Globus pallidus (tissue), 1 donor: ENCODE measurements around the gene CRACR2A.

Experiments
- DNase-seq: peaks from one replicate; pipeline ENCODE4 v3.0.0-alpha.2; 2015; ENCODE audit warnings: low spot score

The CRACR2A gene

DNA sequence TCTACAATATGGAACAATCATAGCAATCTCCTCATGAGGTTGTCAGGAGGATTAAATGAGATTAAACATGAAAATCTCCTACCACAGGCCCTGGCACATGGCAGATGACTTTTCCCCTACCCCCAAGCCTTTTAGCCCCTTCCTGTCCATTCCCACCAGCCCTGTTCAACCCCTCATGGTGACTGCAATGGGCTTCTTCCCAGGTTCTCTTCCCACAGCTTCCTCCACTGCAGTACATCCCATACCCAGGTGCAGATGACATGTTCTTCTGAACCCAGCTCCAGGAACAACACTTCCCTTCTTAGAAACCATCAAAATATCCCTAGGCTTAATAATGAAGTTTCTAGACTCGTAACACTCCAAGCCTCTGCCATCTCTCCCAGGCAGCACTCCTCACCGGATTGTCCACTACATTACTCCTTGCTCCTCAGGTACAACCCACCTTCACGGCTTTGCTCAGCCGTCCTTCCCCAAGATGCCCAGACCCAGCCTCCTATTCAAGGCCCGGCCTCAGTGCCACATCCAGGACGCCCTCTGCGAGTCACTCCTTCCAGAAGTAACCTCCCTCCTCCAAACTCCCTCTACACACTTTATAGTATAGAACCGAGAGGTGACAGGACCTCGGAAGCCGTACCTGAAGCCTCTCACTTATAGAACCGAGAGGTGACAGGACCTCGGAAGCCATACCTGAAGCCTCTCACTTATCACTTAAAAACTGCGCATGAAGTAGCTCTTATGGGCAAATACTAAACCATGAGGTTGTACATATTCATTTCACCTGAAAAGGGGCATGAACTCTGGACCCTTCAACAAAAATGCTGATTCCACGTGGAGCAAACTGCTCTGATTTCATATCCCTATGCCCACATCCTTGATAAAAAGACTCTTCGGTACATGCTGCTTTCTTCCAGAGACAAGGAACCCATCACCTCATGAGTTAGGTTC is 1.5 kb downstream of the CRACR2A start:
- no peak for DNase-seq

DNA sequence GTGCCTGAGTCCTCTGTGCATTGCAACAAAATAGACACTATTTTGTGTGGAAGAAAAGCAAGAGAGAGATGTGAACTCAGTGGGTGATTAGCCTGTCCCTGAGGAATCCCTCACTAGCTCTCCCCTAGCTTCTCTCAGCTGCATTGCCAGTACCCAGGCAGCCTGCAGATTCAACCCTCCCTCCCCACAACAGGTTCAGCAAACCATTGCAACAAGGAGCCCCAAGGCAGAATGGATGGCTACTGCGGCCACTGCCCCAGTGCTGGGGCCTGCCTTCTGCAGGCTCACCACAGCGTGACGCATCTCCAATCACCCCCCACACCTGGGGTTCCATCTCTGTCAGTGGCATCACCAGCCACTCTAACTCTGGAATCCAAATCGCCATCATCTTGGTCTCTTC is 2.3 kb downstream of the CRACR2A start:
- DNase-seq, result no peak

DNA sequence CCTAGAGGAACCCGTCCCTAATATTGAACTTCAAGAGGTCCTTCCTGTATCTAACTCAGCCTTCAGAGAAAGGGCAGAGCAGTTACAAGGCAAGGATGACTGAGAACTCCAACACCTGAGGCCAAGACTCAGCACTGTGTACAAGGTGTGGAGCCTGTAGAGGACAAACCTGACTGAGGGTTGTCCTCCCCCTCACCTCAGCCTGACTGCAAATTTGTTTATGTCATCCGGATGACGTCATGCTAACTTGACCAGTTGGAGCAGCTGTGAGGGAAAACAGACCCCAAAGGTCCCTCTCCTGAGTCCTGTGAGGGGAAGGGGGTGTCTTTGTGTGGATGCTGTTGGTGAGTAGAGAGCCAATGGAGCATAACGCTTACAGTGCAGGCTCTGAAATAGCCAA is 4.3 kb downstream of the CRACR2A start:
- DNase-seq, result no peak

DNA sequence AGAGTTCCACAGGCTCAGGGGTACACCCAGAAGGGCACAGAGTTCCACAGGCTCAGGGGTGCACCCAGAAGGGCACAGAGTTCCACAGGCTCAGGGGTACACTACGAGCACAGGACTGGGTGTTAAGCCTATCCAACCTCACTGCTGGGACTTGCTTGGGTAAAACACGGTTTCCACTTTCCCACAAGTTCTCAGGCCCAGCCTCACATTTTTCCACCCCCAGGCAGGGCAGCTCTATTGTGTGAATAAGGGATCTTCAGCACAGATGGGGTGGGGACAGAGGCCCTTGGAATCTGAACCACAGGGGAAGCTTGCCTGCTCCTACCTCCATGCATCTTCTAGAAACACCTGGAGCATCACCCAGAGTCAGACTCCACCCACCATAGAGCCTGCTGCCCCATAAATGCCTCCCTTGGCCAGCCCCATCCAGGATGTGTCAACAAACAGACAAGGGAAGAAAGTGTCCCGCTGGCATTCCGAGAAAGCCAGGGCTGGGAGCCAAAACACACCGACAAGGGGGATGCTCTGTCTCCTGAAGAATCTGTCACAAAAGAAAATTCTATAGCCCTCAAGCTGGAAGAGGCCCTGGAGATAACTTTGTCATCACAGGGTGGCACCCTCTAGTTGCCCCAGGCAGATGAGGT is 4.8 kb downstream of the CRACR2A start:
- DNase-seq, result no peak

DNA sequence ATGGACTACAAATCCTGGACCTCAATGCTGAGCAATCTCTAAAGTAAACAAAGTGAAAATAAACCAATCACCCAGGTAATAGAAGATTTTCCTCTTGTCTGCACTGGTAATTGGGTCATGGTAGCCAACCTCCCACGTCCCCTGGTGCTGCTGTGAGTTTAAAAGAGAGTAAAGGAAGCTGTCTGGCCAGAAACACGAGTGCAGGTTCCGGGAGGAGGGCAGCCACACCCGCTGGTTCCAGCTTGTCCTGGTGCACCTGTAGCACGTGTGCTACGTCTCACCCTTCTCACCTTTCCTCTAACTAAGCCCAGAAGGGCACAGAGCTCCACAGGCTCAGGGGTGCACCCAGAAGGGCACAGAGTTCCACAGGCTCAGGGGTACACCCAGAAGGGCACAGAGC is 5.4 kb downstream of the CRACR2A start:
- DNase-seq, result no peak

DNA sequence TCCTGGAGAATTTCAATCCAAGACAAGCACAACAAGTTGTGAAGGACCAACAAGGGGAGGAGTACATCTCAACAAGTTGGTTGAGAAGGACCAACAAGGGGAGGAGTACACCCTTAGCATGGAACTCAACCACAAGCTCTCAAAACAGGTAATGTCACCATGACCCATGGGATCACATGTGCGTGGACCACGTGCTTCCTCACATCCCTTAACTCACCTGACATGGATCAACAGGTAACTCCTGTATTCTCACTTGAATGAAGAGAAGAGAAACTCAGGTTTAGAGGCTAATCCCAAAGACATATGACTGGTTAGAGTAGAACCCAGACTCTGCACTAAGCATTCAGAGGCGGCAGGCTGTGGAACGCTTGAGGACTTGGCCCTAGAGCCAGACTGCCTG is 6.2 kb downstream of the CRACR2A start:
- DNase-seq, result no peak

DNA sequence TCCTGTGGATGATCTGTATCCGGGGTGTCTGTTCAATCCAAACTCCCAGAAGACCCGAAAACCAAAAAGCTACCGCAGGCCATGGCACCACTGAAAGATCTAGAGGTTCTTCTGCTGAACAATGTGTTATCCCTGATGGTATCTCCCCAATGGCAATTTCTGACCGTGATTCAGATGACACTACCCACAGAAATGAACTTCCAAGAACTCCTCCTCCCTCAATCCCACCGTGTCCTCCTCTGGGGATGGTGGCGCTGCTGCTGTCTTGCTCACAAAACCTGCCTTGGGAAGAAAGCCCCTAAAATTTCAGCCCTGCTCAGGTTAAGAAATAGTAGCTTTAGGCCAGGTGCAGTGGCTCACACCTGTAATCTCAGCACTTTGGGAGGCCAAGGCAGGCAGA is 7.8 kb downstream of the CRACR2A start:
- DNase-seq, result no peak

DNA sequence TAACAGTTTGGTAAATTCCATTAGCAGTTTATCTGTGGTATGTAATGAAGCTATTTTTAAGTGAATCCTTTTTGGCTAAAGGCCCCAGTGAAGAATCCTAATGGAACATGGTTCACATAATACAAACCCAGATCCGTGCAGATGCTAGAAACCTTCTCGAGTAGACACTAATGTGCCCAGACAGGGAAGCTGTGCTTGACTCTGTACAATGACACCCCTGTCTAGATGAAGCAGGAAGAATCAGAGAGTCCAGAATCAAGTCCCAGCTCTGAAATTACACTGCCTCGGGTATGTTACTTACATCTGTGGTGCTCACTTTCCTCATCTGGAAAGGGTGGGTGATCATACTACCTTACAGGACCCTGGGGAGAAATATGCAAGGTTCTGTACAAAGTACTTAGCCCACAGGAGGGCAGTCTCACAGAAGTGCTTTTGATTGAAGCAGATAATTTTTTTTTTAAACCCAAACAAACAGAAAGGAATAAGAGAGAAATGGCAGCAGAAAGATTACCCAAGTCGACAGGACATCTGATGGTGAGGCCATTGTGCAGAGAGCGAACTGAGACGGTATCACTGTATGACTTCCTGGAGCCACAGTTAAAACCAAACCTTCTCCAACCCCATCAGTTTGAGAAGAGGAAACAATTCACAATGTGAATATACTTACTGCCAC is 8.5 kb downstream of the CRACR2A start:
- DNase-seq, result no peak

DNA sequence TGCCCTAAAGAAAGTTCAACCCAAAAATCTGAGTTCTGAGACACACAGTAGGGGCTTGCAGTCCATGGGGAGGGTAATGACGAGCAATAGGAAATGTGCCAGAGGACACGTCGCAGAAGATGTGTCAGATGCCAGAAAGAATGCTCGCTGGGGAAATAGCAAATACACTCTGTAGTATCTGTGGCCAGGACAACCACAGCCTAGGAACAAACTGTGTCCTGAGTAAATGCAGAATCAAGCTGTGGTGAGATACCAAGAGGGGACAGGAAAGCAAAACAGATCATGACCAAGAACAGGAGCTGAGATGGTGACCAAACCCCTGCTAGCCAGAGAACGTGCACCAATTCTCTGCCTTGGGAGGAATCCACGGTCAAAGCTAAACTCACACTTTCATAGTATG is 9.1 kb downstream of the CRACR2A start:
- DNase-seq, result no peak

DNA sequence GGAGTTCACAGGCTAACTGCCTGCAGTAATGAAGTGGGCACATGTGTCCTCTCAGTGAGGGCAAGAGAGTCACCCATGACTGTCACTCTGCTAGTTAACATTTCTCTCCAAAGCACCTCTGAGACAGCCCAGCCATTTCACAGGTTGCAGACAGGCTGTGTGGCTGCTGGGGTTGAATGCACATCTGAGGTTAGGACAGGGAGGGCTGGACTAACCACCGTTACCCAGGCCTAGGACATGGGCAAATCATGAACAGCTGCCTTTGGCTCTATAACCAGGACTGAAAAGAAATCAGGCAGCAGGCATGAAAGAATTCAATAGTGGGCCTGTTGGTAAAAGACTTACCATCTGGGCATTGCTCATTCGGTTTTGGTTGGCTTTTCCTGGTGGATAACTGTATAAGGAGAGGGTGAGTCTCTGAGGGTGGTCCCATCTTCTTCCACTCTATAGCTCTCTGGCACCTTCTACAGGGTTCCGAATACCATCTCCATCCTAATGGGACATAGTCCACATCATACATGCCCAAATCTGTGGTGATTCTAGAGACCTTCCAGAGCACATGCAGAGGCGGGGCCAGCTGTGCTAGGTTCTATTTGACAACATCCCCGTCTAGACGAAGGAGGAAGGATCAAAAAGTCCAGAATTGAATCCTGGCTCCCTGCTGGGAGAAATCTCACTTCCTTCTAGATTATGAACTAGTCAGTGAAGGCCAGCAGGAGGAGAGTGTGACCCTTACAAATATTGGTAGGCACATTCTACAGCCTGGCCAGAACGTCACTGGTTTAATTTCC is 10.8 kb downstream of the CRACR2A start:
- DNase-seq, result no peak

DNA sequence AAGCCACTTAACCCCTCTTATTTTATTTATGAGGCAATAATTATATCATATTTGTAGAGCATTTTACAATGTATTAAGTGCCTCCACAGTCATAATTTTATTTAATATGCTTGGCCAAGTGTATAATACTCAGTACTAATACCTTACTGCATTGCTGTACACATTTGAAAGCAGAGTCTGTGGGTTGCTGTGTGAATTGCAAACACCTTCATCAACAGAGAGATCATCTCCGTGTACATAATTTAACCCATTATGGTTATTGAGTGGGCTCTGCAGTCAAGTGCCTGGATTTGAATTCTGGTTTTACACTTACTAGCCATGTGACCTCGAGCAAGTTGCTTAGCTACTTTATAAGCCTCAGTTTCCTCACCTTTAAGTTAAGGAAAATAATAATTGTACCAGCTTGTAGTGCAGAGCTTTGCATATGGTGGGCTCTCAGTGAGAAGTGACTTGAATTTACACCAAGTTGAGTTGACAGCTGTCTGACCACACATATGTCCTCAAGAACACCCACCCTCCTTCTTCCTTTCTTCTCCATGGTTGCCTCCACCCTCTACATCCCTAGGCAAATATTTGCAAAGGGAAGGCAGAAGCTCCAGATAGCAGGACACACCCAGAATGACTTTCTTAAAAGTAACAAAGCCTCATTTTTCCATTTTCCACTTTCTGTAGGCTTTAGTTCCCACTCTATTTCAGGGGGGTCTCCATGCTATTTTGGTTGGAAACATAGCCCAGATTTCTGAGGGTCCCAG is 12.3 kb downstream of the CRACR2A start:
- no peak for DNase-seq

DNA sequence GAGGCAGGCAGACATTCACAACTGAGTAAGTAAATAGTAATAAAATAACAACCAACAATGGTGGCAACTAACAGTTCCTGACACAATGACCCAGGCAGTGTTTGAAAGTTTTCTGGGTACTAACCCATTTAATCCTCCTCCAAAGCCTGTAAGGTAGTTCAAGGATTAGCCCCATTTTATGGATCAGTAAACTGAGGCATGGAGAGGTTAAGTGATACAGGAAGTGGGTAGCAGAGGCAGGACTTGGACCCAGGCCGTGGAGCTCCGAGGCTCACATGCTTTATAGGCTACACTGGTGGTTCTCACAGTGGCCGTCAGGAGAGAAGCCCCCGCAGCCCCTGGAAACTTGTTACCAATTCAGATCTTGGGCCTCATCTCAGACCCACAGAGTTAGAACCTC is 17.5 kb downstream of the CRACR2A start:
- DNase-seq, result no peak

DNA sequence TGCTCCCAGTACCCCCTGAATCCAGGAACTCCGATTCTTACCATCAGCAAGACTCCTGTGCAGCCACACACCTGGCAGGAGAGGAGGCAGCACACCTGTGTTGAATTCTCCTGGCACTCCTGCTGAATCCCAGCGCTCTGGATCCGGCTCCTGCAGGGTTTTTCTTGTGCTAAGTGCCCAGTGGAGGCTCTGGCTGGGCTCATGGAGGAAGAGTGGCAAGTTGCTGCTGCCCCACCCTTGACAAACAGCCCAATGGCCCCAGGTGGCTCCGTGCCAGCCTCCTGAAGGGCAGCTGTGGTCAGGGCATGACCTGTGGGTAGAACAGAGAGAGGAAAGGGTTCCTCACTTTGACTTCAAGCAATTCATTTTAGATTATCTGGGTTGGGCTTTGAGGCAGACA is 20.0 kb downstream of the CRACR2A start:
- DNase-seq, result no peak

DNA sequence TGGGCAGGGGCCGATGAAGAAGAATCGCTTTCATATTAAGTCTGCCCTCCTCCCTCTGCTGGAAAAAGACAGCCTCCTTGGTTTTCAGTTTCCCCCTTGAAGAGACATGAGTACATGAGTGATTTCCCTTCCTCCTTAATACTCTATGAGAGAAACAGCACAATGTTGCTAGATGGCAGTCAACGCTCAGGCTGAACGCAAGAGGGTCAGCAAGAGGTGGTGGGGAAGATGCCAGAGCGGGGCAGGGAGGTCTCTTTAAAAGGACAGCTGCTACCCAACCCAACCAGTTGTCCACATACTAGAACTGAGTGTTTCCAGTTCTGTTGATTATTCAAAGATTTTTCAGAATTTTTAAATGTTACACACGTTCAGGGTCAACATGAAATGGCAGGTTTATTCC is 22.8 kb downstream of the CRACR2A start:
- DNase-seq, result no peak

DNA sequence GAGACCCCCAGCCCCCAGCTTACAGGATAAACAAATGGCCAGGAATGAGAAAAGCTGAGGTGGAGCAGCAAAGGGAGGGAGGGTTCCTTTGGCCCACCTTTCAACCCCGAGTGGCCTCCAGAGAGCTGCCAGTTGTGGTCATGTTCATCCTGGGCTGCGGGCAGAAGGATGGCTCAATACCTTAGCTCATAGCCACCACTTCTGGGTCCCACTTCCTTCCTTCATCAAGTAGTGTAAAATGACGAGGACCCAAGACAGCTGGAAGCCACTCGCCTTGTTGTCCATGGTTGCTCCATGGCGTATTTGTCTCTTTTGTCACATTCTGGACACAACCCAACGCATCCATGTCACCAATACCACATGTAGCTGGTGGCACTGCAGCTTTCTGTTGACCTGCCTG is 24.2 kb downstream of the CRACR2A start:
- DNase-seq, result no peak

DNA sequence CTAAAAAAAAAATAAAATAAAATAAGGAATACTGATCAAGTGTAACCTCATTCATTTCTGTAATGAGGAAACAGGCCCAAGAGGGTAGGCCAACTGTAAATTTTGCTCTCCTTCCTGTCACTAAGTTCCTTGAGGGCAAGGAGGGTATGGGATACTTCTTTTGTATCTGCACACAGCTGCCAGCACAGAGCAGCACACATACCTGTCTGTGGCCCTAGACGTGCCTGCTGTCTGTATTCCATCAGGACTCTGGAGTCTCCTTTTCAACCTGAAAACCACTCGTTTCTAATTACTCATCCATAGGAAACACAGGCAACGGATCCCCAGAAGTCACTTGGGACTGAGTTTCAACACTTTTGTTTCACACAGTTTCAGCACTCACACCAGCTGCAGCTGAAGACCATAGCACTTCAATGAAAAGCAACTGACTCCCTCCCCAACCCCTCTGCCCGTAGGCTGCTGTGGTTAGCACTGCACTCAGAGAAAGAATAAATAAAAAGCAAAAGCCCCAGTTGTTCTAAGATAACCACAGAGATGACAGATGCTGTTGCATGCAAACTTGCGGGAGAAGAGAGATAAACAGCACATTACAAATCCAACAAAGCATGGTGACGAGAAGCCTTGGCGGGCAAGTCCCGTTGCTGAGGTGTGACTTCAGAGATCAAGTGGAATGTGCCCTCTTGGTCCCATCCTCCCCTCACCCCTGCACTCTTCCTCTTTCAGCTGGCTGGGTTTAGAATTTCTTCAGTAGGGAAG is 24.9 kb downstream of the CRACR2A start:
- DNase-seq, result no peak

DNA sequence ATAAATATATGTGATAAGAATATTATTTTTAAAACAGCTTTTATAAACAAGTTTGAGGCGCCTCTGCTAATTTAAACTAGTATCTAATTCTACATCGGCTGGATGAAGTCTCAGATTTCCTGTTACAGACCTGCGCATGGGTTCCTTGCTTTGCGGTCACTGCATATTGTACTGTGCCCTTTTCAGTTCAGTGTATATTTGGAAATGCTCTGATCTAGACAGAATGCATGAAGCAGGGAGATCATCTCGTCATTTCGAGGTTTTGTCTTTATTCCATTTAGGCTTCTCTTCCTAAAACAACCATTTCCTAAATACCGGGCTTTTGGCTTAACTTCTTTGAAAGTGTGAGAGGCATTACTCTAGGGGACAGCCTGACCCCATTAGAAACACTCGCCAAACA is 25.6 kb downstream of the CRACR2A start:
- no peak for DNase-seq

DNA sequence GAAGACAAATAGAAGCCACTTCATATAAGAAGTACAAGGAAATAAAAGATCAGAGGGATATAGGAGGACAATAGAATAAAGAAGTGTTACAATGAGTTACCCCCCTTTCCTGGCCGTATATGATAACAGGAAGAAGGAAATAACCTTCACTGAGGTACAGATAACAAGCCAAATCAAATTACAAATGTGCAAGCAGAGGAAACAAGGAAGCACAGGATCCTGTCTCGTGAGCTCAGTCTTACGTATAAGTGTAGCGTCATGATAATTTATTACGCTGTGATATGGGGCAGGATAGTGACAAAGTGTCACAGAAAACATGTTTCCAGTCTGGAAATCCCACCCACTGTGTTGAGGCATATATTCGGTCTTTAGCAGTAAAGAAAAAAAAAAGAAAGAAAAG is 26.5 kb downstream of the CRACR2A start:
- no peak for DNase-seq

DNA sequence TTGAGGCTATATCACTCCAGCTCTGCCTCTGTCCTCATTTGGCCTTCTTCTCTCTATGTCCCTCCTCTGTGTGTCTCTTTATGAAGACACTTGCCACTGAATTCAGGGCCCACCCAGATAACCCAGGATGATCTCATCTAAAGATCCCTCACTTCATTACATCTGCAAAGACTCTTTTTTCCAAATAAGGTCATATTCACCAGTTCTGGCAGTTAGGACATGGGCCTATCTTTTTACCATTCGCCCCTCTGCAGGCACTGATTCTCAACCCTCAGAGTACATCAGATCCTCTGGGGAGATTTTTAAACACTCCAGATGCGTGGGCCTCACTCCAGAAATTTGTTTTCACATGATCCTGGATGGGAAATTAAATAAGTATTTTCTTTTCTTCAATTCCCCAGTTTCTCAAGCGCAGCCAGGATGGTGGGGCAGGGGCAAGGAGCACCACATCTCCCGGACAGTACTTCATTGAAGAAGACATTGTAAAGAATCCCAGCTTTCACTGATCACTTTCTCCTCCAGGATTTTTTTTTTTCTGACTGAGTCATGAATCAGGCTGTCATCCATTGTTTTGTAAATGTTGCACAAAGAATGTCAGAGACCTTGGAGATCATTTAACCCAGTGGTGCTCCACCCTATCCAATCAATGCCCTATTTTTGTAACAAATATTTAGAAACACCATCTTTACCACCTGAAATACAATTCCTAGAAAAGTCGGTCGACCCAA is 27.4 kb downstream of the CRACR2A start:
- no peak for DNase-seq
